HG02623 (cell line): ENCODE results near the gene DCLK1.

ENCODE experiments used
- ATAC-seq: cut with Tn5 transposase; IDR thresholded peaks from one replicate; pipeline ENCODE4 v1.9.1; 2021; ENCODE audit warnings: moderate library complexity; ENCODE audit not compliant: unreplicated experiment

Gene DCLK1

GRCh38 chr13:35794734-35795389, 336.3 kb downstream of the DCLK1 start:
- ATAC-seq, result no peak

- ATAC-seq, result no peak
Measured at GRCh38 chr13:35793823-35794222, 337.4 kb downstream of the DCLK1 start.

DNA sequence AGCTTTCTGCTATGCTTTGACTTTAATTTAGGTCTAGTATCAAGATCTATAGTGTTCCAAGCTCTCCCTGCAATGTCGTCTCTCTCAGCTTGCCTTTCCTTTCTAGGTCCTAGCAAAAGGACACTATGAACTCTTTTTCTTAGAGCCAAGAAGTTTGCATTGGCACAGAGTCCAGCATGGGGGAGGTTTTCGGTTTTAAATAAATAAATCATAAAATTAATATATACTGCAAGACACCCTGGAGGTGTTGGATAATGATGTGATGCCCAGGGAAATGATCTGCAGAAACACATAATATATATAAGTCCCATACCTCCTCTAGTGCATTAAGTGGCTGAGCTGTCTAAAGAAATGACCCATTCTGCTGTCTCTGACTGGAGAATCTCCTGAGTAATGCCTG, 338.3 kb downstream of the DCLK1 start:
- ATAC-seq, result no peak

DNA sequence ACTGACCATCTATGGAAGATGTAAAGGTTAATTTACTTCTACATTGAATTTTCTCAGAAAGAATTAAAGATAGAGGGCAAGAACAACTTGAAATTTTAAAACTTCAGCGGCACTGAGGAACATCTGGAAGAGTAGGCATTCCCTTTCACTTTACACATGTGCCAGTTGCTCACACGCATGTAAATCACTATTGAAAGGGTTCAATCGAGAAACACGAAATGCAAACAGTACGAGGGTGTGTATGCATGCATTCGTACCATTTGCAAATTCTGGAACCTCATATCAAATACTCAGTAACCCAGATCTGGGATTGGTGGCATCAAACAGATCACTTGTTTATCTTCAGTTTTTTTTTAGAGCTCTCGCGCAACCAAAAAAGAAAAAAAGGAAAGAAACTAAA, 339.2 kb downstream of the DCLK1 start:
- ATAC-seq, result no peak

- ATAC-seq, result no peak
Measured at GRCh38 chr13:35791184-35791851, 339.9 kb downstream of the DCLK1 start.

GRCh38 chr13:35789335-35790165, 341.6 kb downstream of the DCLK1 start:
- ATAC-seq, result peak; percentile 58

DNA sequence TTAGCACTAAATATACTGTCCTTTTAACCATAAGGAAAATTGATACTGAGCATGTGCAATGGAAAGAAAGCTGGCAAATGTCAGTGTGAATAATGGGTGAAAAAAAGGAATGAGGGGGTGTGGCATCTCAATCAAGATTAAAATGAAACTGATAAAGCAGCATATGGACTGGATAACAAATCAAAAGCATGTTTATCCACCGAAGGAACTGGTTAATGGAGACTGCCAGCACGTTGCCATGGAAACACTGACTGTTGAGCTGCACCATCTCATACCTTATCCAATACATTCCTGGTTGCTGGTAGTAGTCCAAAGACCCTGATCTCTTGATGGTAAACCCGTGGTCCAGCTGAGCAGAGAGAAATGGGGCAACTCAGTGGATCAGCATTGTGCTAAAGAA, 343.2 kb downstream of the DCLK1 start:
- no peak for ATAC-seq

GRCh38 chr13:35785576-35786303, 345.4 kb downstream of the DCLK1 start:
- ATAC-seq, result no peak

DNA sequence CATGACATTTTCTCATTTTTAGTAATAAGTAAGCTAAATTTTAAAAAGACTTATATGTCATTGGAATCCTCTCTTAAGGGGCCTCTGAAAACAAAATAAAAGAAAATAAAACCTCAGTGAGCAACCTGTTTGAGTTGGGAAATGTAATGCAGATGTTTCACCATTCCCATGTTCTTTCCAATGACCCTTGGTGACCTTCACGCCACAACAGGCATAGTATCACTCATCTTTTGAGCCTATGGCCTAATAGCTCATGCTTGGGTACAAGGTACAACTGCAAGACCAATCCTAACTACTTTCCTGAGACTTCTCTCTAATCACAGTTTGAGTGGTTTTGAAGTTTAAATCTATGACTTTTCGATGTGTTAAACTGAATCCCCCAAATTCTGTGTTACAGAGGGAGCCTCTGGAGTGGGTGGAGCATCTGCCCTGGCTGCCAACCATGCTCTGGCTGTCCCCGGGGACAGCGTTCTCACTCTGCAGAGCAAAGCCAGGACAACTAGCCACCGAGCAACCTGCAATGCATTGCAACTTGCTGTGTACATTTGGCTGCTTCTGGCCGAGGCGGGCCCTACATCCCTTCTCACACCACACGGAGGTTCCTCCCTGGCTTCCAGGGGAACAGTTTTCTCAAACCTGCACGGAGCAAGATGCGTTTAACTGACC, 346.8 kb downstream of the DCLK1 start:
- no peak for ATAC-seq

GRCh38 chr13:35782793-35783192, 348.4 kb downstream of the DCLK1 start:
- ATAC-seq, result no peak

DNA sequence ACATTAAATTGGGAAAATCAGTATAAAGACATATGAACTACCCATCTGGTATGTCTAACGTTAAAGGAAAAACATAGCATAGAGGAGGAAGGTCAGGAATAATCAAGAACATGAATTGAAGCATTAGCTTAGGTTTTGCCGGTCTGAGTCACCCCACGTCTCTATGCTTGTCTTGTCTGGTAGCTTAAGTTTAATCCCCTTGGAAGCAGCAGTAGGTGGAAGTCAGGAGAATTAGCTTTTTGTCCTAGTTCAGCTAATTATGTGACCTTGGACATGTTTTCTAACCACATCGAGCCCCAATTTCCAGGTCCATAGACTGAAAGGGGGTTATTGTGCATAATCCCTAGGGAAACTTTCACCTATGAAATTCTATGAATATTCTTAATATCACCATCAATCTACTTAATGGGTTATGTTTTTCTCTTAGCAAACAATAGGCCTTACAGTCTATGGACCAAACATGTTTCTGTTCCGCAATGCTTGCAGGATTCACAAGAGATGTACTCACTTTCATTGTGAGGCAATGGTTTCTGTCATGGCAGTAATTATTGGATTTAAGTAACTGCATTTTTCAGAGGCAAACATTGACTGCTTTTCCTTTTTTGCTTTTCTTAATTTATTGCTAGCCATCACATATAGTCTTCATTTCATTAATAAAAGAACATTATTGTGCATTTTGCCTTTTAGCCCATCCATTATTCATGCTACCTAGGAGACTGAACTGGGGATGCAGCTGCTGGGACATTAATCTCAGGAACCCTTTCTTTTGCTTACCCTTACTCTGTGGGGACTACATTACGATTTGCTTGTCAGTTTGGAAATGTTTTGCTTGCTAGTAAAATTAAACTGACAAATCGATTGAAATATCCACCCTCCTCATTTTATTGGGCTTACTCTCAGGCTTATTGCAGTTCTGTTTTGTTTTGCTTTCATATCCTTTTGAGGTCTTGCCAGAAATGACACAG, 349.9 kb downstream of the DCLK1 start:
- ATAC-seq, result no peak

GRCh38 chr13:35780613-35781012, 350.6 kb downstream of the DCLK1 start:
- ATAC-seq, result no peak

GRCh38 chr13:35771898-35772297, 359.3 kb downstream of the DCLK1 start:
- no peak for ATAC-seq

- ATAC-seq, result no peak
Measured at GRCh38 chr13:35770756-35771297, 360.4 kb downstream of the DCLK1 start.

DNA sequence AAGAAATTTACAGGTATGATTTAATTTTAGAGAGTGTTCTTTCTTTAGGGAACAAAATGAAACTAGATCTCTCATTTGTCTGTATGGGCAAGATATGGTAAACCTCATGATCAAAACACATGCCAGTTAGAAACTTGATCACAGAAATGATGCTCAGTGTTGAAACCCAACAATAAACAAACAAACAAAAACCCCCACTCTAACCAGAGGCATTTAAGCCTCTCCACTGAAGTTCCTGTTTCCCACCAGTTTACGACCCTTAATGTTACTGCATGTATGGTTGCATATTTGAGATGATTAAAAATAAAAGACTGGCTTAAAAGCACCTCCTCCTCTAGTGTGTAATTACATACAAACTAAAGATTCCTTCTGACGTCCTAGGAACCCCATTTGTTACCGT, 361.4 kb downstream of the DCLK1 start:
- ATAC-seq, result no peak

DNA sequence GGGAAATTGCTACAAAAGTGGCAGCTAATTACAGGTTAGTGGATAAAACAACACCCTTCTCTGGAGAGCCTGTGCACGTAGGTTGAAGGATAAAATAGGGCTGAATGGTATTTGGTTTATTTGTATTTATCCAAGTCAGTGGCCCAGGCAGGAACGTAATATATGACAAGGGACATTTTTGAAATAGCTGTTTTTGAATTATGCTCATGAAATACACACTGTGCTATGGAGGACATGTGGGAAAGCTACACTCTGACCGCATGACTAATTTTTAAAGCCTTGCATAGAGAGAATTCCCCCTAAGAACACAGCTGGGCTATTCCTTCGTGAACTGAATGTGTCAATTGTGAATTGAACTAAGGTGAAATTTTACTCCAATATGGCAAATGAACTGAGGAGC, 362.6 kb downstream of the DCLK1 start:
- ATAC-seq, result no peak

- no peak for ATAC-seq
Measured at GRCh38 chr13:35768073-35768472, 363.1 kb downstream of the DCLK1 start.

- ATAC-seq, result no peak
Measured at GRCh38 chr13:35767256-35767976, 363.8 kb downstream of the DCLK1 start.

- ATAC-seq, result no peak
Measured at GRCh38 chr13:35766663-35767062, 364.5 kb downstream of the DCLK1 start.
